ENCODE measurements around the gene RPL9.

DNA sequence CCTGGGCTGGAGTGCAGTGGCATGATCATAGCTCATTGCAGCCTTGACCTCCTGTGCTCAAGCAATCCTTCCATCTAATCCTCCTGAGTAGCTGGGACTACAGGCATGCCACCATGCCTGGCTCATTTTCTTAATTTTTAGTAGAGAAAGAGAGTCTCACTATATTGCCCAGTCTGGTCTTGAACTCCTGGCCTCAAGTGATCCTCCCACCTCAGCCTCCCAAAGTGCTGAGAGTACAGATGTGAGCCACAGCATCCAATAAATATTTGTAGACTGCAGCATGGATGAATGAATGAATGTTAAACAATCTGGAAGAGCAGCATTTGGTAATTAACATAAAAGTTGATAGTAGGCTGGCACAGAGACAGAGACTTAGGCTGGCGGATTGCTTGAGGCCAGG is 32.0 kb downstream of the RPL9 start:
- TF ChIP-seq, protein P1, sequence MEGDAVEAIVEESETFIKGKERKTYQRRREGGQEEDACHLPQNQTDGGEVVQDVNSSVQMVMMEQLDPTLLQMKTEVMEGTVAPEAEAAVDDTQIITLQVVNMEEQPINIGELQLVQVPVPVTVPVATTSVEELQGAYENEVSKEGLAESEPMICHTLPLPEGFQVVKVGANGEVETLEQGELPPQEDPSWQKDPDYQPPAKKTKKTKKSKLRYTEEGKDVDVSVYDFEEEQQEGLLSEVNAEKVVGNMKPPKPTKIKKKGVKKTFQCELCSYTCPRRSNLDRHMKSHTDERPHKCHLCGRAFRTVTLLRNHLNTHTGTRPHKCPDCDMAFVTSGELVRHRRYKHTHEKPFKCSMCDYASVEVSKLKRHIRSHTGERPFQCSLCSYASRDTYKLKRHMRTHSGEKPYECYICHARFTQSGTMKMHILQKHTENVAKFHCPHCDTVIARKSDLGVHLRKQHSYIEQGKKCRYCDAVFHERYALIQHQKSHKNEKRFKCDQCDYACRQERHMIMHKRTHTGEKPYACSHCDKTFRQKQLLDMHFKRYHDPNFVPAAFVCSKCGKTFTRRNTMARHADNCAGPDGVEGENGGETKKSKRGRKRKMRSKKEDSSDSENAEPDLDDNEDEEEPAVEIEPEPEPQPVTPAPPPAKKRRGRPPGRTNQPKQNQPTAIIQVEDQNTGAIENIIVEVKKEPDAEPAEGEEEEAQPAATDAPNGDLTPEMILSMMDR (IDR thresholded peaks at IDR 0.05), result no peak
- TF ChIP-seq POLR2A (IDR thresholded peaks at IDR 0.05), result no peak

All from esophagus squamous epithelium (tissue), 4 donors.